Measurements from ENCODE around the gene C4BPA. TPM values are rescaled to one million over a fixed set of nuclear protein-coding genes. Genes with fewer than 3 reads are reported as not detected.

C4BPA gene
- total and polyA plus RNA-seq, 2 of the 4 experiments (the other 2 are of a cell fraction): not detected

- H2AK9ac ChIP-seq (replicated peaks; ENCODE audit: low read depth, low read length, poor library complexity): no peak overlapping the region
- ChIA-PET CTCF (no interaction called here), POLR2A (ENCODE audit: unreplicated experiment) (no interaction called here)
- H3K27ac ChIP-seq (ENCODE audit: insufficient read depth, low read length): no peak overlapping the region
- H4K20me1 ChIP-seq (ENCODE audit: insufficient read depth, low read length): no peaks in the 10 kb centered on the region
- WGBS, 2 experiments (ENCODE audit: extremely low coverage in 2 of 2, insufficient read length in 1 of 2): 60% methylated on average over 1 of the region's 5 CpGs; no CpG with 5 or more reads in 1 of the 2 experiments
- H4K5ac ChIP-seq (ENCODE audit: low read depth, low read length): no peak overlapping the region
- no peaks in the 10 kb centered on the region for H3K9me3 ChIP-seq (ENCODE audit: control insufficient read depth, insufficient read depth, low read length)
- no peaks in the 10 kb centered on the region for H3K79me1 ChIP-seq (ENCODE audit: low read depth in 1 of 2, low read length in 2 of 2)
- no peak overlapping the region for H3K4me2 ChIP-seq (ENCODE audit: low read depth, low read length)
- no peak overlapping the region for H4K91ac ChIP-seq (ENCODE audit: insufficient read depth, low read depth, low read length)
- H3K9me1 ChIP-seq (ENCODE audit: insufficient read depth, low read length): no peaks in the 10 kb centered on the region; the same call in 1 of the 2 replicates
- H3K23ac ChIP-seq (ENCODE audit: low read depth, low read length): no peak overlapping the region
- H3K4me1 ChIP-seq (ENCODE audit: control insufficient read depth, insufficient read depth, low read length): no peaks in the 10 kb centered on the region
- H2BK20ac ChIP-seq (ENCODE audit: low read depth, low read length): no peak overlapping the region
- ATAC-seq (ENCODE audit: low read depth) (no peak), DNase-seq (no peak)
- no peaks in the 10 kb centered on the region for H3K36me3 ChIP-seq (ENCODE audit: control insufficient read depth, insufficient read depth, low read length)
- H3K14ac ChIP-seq (replicated peaks; ENCODE audit: low read depth, low read length): no peak overlapping the region
- no peak overlapping the region for H2BK120ac ChIP-seq (ENCODE audit: low read depth, low read length)
- no peak overlapping the region for H3K9ac ChIP-seq (ENCODE audit: low read depth, low read length)
- no peak overlapping the region for H3K18ac ChIP-seq (ENCODE audit: low read depth, low read length)
- H3K56ac ChIP-seq (ENCODE audit: extremely low read depth, insufficient read depth, low read length): no peak overlapping the region
- dilution Hi-C loops (cut with HindIII; ENCODE audit: low sequenced_read_pairs, unreplicated experiment) (no loop called here), in situ Hi-C loops (cut with MboI; ENCODE audit: low sequenced_read_pairs) (no loop called here), intact Hi-C loops (cut with micrococcal nuclease) (no loop called here)
- H3K27me3 ChIP-seq (ENCODE audit: control insufficient read depth, insufficient read depth, low read length): no peaks in the 10 kb centered on the region
- no peak overlapping the region for H4K8ac ChIP-seq (ENCODE audit: low read depth in 2 of 2, low read length in 2 of 2)
- H2AK5ac ChIP-seq (ENCODE audit: low read depth, low read length): no peak overlapping the region
- H2BK5ac ChIP-seq (ENCODE audit: low read depth, low read length, poor library complexity, severe bottlenecking): no peak overlapping the region
- no peak overlapping the region for H3K4ac ChIP-seq (ENCODE audit: low read depth, low read length)
- H2AFZ ChIP-seq (replicated peaks; ENCODE audit: low read length, poor library complexity): no peak overlapping the region
- H2BK15ac ChIP-seq (ENCODE audit: low read depth, low read length): no peak overlapping the region
- H3K4me3 ChIP-seq (ENCODE audit: insufficient read depth, low read depth, low read length): no peak overlapping the region
- TF ChIP-seq FOS (IDR thresholded peaks at IDR 0.05; ENCODE audit: low read depth, low read length): no peak
- no peak for TF ChIP-seq USF2 (IDR thresholded peaks at IDR 0.05; ENCODE audit: low read depth, low read length)
- TF ChIP-seq BHLHE40 (IDR thresholded peaks at IDR 0.05; ENCODE audit: low read depth, low read length): no peak
- no peak for TF ChIP-seq MAFK (IDR thresholded peaks at IDR 0.05; ENCODE audit: low read depth, low read length)
- no peak for TF ChIP-seq ELK1 (IDR thresholded peaks at IDR 0.05; ENCODE audit: borderline replicate concordance, low read depth, low read length)
- no peak for TF ChIP-seq RCOR1 (IDR thresholded peaks at IDR 0.05; ENCODE audit: insufficient replicate concordance, low read length)
- TF ChIP-seq NFE2L2 (IDR thresholded peaks at IDR 0.05; ENCODE audit: low read depth, low read length): no peak
- TF ChIP-seq CEBPB (IDR thresholded peaks at IDR 0.05; ENCODE audit: low read depth, low read length): no peak
- no peak for TF ChIP-seq RFX5 (IDR thresholded peaks at IDR 0.05; ENCODE audit: low read depth, low read length)
- TF ChIP-seq RAD21 (IDR thresholded peaks at IDR 0.05; ENCODE audit: low read length): no peak
- TF ChIP-seq MAZ (IDR thresholded peaks at IDR 0.05; ENCODE audit: borderline replicate concordance, low read depth, low read length): no peak
- TF ChIP-seq POLR2A (IDR thresholded peaks at IDR 0.05; ENCODE audit: low read depth, low read length): no peak
- TF ChIP-seq CTCF (conservative IDR thresholded peaks at IDR 0.05; ENCODE audit: low read depth, low read length): no peak
- no peak for TF ChIP-seq SMC3 (IDR thresholded peaks at IDR 0.05; ENCODE audit: low read depth, low read length)
- TF ChIP-seq CHD1 (IDR thresholded peaks at IDR 0.05; ENCODE audit: low read depth, low read length): no peak
- no peak for TF ChIP-seq MXI1 (IDR thresholded peaks at IDR 0.05; ENCODE audit: borderline replicate concordance, low read depth, low read length)
- BruUV-seq (replicated peaks): no TSS peak
Measured at GRCh38 chr1:207063014-207063413, 41.0 kb upstream of the C4BPA start.

Data from IMR-90 (cell line).